ENCODE measurements around the gene ELAC1.
A peak's percentile ranks its signal among the peaks of the same experiment; 100 is the strongest.
"Not testable (repeated sequence)": the region's sequence is repeated elsewhere in the genome, so short reads cannot be mapped to it uniquely, and the experiment has no call there.

The ELAC1 gene

GRCh38 chr18:50967714-50968661 is at the start of gene ELAC1:
ELAC1 (plus strand) TSS chr18:50968040; CDS start chr18:50974405, 6,365 bp downstream.
- DNase-seq, result peak; percentile 86

DNA sequence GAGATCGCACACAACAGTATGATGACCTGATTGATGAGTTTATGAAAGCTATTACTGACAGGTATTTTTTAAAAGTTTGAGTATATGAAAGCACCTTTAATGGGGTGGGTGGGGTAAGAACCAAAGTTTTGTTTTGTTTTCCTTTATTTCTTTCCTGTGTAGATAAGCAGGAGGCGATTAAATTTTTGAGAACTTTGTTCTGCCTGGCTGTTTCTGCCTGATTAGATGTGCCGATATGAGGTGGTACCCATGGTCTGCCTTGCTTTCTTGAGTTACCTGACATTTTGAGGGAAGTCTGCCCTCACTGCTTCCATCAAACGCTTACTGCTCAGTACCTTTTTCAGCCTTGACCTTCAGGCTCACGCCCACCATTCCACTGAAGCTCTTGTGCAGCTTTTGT is 49.7 kb upstream of the ELAC1 start:
- DNase-seq, result no peak

DNA sequence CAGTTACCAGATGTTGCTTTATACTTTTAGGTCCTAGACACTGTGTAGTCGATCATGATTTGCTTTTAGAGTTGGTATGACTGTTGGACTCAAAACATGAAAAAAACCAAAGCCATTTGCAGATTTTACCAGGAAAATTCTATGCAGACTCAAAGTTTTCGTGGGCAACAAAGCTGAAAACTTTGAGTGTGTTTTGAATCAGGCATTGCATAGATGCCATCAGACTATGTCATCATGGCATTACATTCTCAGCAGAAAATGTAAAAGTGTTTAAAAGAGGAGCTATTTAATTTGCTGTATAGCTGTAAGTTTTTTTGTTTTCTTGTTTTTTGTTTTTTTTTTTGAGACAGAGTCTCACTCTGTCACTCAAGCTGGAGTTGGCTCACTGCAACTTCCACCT is 43.5 kb upstream of the ELAC1 start:
- DNase-seq, result peak; percentile 14

- DNase-seq, result no peak
Observed at GRCh38 chr18:50926521-50926920, 41.3 kb upstream of the ELAC1 start.

DNA sequence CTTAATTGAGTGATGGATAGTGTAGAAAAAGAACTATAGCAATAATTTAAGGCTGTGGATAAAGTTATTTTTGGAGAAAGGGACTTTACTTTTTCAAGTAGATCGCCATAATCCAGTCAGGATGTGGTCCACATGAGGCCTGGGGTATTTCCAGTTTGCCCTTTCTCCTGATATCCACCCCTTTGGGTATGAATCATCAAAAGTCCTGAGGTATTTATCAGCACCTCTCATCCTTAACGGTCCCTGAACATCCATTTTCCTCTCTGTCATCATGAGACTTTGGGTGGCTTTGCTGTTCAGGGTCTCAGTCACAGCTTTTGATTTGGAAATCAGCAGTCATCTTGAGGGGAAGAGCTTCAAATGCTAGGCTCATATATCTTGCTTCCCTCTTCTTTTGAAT is 39.3 kb upstream of the ELAC1 start:
- DNase-seq, result peak; percentile 41

GRCh38 chr18:50933684-50934083 is 34.2 kb upstream of the ELAC1 start:
- DNase-seq, result no peak

GRCh38 chr18:50934545-50935211 is 33.2 kb upstream of the ELAC1 start:
- no peak for DNase-seq

- no peak for DNase-seq
Observed at GRCh38 chr18:50935493-50936191, 32.2 kb upstream of the ELAC1 start.

DNA sequence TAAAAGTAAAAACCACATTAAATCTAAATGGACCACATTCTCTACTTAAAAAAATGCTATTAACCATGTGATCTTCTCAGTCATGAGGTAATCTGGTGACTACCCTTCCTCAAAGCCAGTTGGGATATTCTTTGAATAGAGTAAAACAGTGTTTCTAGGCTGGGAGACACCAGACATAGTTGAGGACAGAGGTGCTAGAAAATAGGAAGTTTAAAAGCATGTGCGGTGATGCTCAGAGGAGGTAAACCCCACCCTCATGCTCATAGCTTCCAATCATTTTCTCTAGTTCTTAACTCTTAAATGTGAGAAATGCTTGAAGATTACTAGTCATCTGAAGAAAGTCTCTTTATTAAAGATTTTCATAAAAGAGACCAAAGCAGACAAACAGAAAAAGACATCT is 30.7 kb upstream of the ELAC1 start:
- DNase-seq, result no peak

DNA sequence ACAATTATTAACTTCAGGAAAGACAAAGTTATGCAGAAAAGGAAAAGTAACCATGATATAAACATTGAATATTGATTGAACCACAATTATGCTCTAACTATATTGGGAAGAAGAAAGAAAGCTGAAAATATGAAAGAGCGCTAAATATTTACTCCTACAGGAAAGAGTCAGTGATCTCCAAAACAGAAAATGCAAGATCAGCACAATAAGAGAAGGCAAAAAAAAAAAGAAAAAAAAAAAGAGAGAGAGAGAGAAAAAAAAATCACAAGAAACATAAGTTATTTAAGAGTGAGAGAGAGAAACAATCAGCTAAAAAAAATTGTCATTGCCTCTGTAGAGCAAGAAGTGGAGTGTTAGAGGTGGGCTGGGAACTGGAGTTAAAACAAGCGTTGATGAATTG is 28.9 kb upstream of the ELAC1 start:
- DNase-seq, result no peak

DNA sequence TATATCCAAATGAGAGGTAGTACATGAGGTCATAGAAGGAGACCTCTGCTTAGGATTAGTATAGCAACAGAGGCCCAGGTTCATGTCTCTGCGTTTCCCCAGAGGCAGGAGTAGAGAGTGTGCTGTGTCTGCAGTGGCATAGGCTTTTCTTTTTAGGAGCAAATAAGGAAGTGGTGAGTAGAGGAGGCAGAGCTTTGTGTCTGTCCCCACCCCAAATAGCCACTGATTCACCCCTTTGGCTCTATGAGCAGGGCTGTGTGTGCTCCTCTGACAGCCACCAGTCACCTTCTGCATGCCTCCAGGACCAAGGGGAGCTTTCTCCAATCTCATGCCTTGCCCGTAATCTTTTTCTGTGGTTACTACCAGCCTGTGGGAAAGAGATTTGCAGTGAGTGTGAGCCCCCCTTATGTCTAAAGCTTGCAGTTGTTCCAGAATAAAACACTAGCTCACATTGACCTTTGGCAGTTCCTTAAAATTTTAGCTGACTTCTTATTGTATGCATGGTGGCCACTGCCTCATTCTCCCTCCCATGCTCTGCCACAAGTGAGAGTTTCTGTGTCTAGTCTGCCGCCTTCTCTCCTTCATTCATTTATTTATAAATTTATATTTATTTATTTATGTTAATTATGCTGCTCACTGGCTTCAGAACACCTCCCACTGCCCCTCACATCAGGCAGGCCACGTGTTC is 23.5 kb upstream of the ELAC1 start:
- DNase-seq, result peak; percentile 12

GRCh38 chr18:50945918-50946317 is 21.9 kb upstream of the ELAC1 start:
- DNase-seq, result not testable (repeated sequence)

DNA sequence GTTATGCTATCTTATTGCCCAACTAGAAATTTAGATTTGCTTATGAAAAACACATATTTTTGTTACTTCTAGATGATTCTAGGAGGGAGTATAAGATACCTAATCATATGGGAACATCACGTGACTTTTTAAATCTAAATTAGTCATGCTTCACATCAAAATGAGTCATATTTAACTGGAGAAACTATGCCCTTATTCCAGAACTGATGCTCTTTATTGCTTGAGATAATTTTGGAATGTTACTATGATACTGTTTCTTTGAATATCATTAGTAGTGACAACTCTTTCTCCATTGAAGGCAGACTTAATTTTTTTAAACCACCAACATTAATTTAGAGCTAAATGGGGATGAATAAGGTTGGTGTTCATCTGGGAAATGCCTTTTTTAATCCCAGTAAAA is 19.9 kb upstream of the ELAC1 start:
- DNase-seq, result peak; percentile 41

DNA sequence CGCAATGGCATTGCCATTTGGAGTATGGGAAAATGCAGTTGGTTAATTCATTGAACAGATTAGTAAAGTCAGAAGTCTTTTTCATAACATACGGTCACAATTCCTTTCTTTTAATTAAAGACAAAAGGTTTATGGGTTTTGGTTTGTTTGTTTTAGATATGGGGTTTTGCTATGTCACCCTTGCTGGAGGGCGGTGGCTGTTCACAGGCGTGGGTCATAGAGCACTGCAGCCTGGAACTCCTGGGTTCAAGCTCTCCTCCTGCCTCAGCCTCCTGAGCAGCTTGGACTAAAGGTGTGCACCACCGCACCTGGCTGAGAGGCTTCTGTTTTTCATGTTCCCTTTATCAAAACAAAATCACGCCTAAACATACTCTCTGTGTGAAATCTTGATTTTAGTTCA is 18.7 kb upstream of the ELAC1 start:
- DNase-seq, result no peak

GRCh38 chr18:50950626-50951025 is 17.2 kb upstream of the ELAC1 start:
- no peak for DNase-seq

- no peak for DNase-seq
Observed at GRCh38 chr18:50953822-50954221, 14.0 kb upstream of the ELAC1 start.

DNA sequence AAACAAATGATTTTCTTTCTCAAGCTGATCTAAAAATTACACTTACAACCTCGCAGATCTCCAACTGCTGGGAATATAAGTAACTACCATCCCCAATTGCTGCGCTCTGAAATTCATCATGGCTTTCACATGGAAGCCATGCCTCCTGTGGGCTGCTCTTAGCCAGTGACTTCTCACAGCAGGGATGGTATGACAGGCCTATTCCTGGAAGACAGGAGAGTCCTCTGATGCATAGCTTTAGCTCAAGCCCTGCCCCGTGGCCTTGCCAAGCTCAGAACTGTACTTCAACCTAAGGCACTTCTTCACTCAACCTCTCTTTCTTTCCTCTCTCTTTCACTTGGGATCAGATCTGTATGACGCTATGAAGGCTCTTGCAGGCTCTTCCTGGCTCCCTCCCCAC is 12.6 kb upstream of the ELAC1 start:
- no peak for DNase-seq

DNA sequence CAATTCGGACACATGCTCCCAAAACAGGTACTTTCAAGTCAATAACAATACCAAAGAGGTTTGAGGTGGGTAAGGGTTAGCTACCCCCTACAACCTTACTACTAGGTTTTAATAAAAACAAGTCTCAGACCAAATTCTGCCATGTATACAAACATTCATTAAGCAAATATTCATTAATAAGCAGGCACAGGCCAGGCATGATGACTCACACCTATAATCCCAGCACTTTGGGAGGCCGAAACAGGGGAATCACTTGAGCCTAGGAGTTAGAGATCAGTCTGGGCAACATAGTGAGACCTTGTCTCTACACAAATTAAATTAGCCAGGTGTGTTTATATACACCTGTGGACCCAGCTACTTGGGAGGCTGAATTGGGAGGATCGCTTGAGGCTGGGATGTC is 11.7 kb upstream of the ELAC1 start:
- DNase-seq, result no peak

DNA sequence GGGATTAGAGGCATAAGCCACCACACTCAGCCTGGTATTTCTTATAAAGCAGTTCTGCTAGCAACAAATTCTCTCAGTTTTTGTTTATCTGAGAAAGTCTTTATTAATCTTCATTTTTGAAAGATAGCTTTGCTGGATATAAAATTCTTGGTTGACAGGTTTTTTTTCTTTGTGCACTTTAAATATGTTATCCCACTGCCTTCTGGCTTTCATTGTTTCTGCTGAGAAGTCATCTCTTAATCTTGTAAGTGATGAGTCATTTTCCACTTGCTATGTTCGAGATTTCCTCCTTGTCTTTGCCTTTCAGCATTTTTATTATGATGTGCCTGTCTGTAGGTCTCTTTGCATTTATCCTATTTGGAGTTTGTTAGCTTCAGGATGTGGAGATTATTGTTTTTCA is 5.9 kb upstream of the ELAC1 start:
- DNase-seq, result no peak

DNA sequence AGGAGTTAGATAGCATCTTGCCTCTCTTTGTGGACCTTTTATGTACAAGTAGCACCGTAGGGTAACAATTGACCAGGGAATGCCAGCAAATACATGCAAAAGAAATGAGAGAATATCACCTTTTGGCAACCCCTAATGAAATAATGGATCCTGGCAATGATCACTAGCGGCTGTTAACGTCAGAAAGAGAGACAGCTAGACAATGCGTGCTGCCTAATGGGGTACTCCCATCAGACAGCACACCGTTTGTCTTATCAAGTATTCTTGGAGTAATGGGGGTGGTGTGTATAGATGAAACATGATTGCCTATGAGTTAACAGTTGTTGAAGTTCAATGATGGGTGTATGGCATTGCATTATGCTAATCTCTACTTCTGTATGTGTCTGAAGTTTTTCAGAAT is 1.6 kb downstream of the ELAC1 start:
- DNase-seq, result no peak

DNA sequence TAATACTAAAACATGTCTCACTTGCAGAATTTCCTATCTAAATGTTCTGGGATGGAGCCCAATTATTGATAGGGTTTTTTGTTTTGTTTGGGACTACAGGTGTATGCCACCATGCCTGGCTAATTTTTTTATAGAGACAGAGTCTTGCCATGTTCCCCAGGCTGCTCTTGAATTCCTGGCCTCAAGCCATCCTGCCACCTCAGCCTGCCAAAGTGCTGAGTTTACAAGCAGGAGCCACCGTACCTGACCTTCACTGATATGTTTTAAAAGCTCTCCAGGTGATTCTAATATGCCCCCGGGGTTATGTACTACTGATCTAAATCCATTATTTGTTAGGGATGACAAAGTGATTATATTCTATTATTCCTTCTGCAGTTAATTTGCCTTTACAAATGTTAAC is 2.2 kb downstream of the ELAC1 start:
- no peak for DNase-seq

DNA sequence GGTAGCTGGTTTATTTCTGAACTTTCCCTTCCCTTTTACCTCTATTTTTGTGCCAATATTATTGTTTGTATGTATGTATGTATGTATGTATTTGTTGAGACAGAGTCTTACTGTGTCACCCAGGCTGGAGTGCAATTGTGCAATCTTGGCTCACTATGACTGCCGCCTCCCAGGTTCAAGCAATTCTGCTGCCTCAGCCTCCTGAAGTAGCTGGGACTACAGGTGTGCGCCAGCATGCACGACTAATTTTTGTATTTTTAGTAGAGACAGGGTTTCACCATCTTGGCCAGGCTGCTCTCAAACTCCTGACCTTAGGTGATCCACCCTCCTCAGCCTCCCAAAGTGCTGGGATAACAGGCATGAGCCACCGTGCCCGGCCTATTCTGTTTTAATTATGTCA is 4.6 kb downstream of the ELAC1 start:
- DNase-seq, result not testable (repeated sequence)

Data from fibroblast of skin of right biceps (primary cell).